ENCODE measurements around the gene NDRG2. TPM values are rescaled to one million over a fixed set of nuclear protein-coding genes. Genes with fewer than 3 reads are reported as not detected.

The NDRG2 gene
- total and polyA plus RNA-seq, 4 donors, result 46.1 to 112 (median 58.6) TPM

DNA sequence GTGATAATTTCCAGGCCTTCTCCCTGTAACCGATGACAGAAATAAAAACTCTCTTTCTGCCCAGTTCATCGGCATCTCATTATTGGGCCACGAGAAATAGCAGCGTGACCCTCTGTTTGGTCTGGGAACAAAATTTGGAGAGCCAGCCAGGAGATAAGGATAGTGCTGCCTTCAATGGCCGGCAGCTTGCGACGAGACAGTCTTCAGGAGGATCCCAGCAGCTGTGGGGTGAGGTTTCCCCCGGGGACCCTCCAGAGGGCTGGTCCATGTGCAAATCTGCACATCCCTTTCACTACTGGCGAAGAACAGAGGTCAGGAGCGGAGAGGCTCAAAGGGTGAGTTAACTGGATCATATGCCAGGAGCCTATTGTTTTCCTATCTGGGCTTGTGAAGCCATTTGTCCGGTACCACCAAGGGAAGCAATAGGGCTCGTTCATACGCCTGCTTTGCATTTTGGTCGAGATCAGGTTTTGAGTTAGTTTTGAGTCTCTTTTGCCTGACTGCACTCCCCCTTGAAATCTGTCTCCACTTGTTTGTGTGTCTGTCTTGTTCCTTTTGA lies 21.0 kb downstream of the NDRG2 start:
- Histone ChIP-seq H3K9ac (ENCODE audit: insufficient read depth in 1 of 2, low read length in 2 of 2) (no peak overlapping the region), H3K4me3 (no peak overlapping the region), H3K27me3 (ENCODE audit: control insufficient read depth in 3 of 3, insufficient read depth in 3 of 3, low read length in 2 of 3) (no peaks in the 10 kb centered on the region), H3K9me3 (ENCODE audit: control insufficient read depth in 4 of 4, insufficient read depth in 3 of 4, low read length in 3 of 4) (no peaks in the 10 kb centered on the region), H3K4me1 (ENCODE audit: control insufficient read depth in 5 of 5, insufficient read depth in 5 of 5, low read length in 5 of 5) (no peaks in the 10 kb centered on the region), H3K36me3 (ENCODE audit: control insufficient read depth in 4 of 4, insufficient read depth in 4 of 4, low read length in 4 of 4) (no peaks in the 10 kb centered on the region), H3K27ac (ENCODE audit: low read depth in 1 of 2, low read length in 1 of 2) (no peak overlapping the region)
- 89 to 93% methylated on average over 14 of the region's 14 CpGs for WGBS, 2 donors
- DNase-seq (no peak), ATAC-seq (ENCODE audit: insufficient read depth, low FRiP score) (no peak)
- TF ChIP-seq, protein P1, sequence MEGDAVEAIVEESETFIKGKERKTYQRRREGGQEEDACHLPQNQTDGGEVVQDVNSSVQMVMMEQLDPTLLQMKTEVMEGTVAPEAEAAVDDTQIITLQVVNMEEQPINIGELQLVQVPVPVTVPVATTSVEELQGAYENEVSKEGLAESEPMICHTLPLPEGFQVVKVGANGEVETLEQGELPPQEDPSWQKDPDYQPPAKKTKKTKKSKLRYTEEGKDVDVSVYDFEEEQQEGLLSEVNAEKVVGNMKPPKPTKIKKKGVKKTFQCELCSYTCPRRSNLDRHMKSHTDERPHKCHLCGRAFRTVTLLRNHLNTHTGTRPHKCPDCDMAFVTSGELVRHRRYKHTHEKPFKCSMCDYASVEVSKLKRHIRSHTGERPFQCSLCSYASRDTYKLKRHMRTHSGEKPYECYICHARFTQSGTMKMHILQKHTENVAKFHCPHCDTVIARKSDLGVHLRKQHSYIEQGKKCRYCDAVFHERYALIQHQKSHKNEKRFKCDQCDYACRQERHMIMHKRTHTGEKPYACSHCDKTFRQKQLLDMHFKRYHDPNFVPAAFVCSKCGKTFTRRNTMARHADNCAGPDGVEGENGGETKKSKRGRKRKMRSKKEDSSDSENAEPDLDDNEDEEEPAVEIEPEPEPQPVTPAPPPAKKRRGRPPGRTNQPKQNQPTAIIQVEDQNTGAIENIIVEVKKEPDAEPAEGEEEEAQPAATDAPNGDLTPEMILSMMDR (IDR thresholded peaks at IDR 0.05; ENCODE audit: control extremely low read depth, extremely low read depth), result no peak

DNA sequence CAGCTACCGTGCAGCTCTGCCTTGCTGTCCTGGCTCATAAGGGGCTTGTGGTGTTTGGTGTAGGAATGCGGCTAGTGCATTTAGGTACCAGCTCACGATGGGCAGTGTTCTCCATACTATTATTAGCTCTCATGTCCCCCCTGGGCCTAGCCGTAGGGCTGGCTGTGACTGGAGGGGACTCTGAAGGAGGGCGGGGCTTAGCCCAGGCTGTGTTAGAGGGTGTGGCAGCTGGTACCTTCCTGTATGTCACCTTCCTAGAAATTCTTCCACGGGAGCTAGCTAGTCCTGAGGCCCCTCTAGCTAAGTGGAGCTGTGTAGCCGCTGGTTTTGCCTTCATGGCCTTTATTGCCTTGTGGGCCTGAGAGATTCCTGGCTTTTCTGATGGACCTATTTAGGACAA lies 23.6 kb downstream of the NDRG2 start:
- WGBS, 2 donors, result 75 to 84% methylated on average over 7 of the region's 7 CpGs
- TF ChIP-seq, protein P1 (IDR thresholded peaks at IDR 0.05; ENCODE audit: control extremely low read depth, extremely low read depth), result no peak
- no peak for ATAC-seq (ENCODE audit: insufficient read depth, low FRiP score)

DNA sequence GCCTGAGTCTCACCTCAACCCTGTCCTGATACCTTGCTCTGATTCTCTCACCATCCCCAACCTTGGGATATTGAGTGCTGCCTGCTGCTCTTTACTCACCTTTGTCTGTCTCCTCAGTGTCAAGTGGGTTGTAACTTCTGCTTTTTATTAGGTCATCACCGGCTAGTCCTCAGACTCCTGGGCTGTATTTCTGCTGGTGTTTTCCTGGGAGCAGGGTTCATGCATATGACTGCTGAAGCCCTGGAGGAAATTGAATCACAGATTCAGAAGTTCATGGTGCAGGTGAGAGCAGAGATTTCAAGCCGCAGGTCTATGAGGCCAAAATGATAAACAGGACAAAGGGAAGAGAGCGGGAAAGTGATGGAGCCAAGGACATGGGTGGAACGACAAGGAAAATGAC lies 25.3 kb downstream of the NDRG2 start:
- Histone ChIP-seq H3K9ac (ENCODE audit: insufficient read depth in 1 of 2, low read length in 2 of 2) (no peak overlapping the region), H3K36me3 (ENCODE audit: control insufficient read depth in 4 of 4, insufficient read depth in 4 of 4, low read length in 4 of 4) (peaks cover 13 to 24% (median 21%) of the 10 kb centered on the region in 4 donors), H3K27ac (ENCODE audit: low read depth in 1 of 2, low read length in 1 of 2) (no peak overlapping the region), H3K4me3 (no peak overlapping the region), H3K27me3 (ENCODE audit: control insufficient read depth in 3 of 3, insufficient read depth in 3 of 3, low read length in 2 of 3) (no peaks in the 10 kb centered on the region), H3K4me1 (ENCODE audit: control insufficient read depth in 5 of 5, insufficient read depth in 5 of 5, low read length in 5 of 5) (peaks cover 0 to 2% (median 0%) of the 10 kb centered on the region in 5 donors), H3K9me3 (ENCODE audit: control insufficient read depth in 4 of 4, insufficient read depth in 3 of 4, low read length in 3 of 4) (no peaks in the 10 kb centered on the region)
- DNase-seq, result no peak
- TF ChIP-seq, protein P1 (IDR thresholded peaks at IDR 0.05; ENCODE audit: control extremely low read depth, extremely low read depth), result no peak
- ATAC-seq (ENCODE audit: insufficient read depth, low FRiP score), result no peak
- WGBS, 2 donors, result 84 to 87% methylated on average over 4 of the region's 4 CpGs

More for the DNA sequence above, 23.6 kb downstream of the NDRG2 start:
- peaks cover 0 to 2% (median 0%) of the 10 kb centered on the region in 5 donors for H3K4me1 ChIP-seq (ENCODE audit: control insufficient read depth in 5 of 5, insufficient read depth in 5 of 5, low read length in 5 of 5)
- H3K27ac ChIP-seq (ENCODE audit: low read depth in 1 of 2, low read length in 1 of 2), result no peak overlapping the region
- H3K9me3 ChIP-seq (ENCODE audit: control insufficient read depth in 4 of 4, insufficient read depth in 3 of 4, low read length in 3 of 4), result no peaks in the 10 kb centered on the region
- no peaks in the 10 kb centered on the region for H3K27me3 ChIP-seq (ENCODE audit: control insufficient read depth in 3 of 3, insufficient read depth in 3 of 3, low read length in 2 of 3)
- DNase-seq, result no peak
- peaks cover 3 to 10% (median 6%) of the 10 kb centered on the region in 4 donors for H3K36me3 ChIP-seq (ENCODE audit: control insufficient read depth in 4 of 4, insufficient read depth in 4 of 4, low read length in 4 of 4)
- no peak overlapping the region for H3K4me3 ChIP-seq
- H3K9ac ChIP-seq (ENCODE audit: insufficient read depth in 1 of 2, low read length in 2 of 2), result no peak overlapping the region
